Panc1 (cell line): ENCODE results near the gene RMC1. TPM values are rescaled to one million over a fixed set of nuclear protein-coding genes. Genes with fewer than 3 reads are reported as not detected.

Experiments
- ATAC-seq: fragments of 200-7000 bp; cut with Tn5 transposase; 2 replicates; pipeline ENCODE4 v1.9.1; 2020; ENCODE audit warnings: mild to moderate bottlenecking, moderate library complexity
- BruUV-seq: library from RNA; stranded (reverse); fragments of 400-500 nt; replicated peaks from 2 replicates; lab custom pipeline; 2021; lab: Mats Ljungman, UMichigan
- CTCF ChIA-PET: fragments of 300-600 bp; sonication (Branson Sonifier 250); formaldehyde crosslinking; loops from one replicate; lab custom pipeline; 2022; ENCODE audit warnings: antibody characterized with exemption; lab: Charles Lee
- POLR2A ChIA-PET: fragments of 300-600 bp; sonication (Branson Sonifier 250); formaldehyde crosslinking; loops from one replicate; lab custom pipeline; 2022; ENCODE audit warnings: antibody characterized with exemption; lab: Charles Lee
- DNase-seq: peaks from one replicate; pipeline ENCODE4 v3.0.0-alpha.2; 2010; ENCODE audit warnings: low read depth, low spot score
- H3K27ac ChIP-seq: 2 replicates; pipeline ENCODE4 v1.5.1; 2011; ENCODE audit warnings: mild to moderate bottlenecking, low read length, inconsistent platforms
- H3K27me3 ChIP-seq: fragments of 200-500 bp; sonication (Bioruptor generic); 2 replicates; pipeline ENCODE4 v1.6.0; 2014; ENCODE audit warnings: low read length, inconsistent platforms; ENCODE audit not compliant: control insufficient read depth, insufficient read depth
- H3K36me3 ChIP-seq: fragments of 200-500 bp; sonication (Bioruptor generic); 2 replicates; pipeline ENCODE4 v1.5.1; 2014; ENCODE audit warnings: inconsistent platforms, mild to moderate bottlenecking, low read length, moderate library complexity; ENCODE audit not compliant: control insufficient read depth, insufficient read depth
- H3K4me1 ChIP-seq: 2 replicates; pipeline ENCODE4 v1.5.1; 2011; ENCODE audit warnings: inconsistent platforms, mild to moderate bottlenecking, low read length, moderate library complexity; ENCODE audit not compliant: control insufficient read depth, insufficient read depth
- H3K4me3 ChIP-seq, 2 experiments: 2 replicates each; pipeline ENCODE4 v1.5.1; 2011 to 2012; ENCODE audit warnings: low read depth in 2 of 2, low read length in 2 of 2, mild to moderate bottlenecking in 2 of 2, inconsistent platforms in 1 of 2, moderate library complexity in 1 of 2
- H3K9me3 ChIP-seq: fragments of 200-500 bp; sonication (Bioruptor generic); 2 replicates; pipeline ENCODE4 v1.5.1; 2014; ENCODE audit warnings: low read depth, mild to moderate bottlenecking, inconsistent platforms, low read length, moderate library complexity; ENCODE audit not compliant: control insufficient read depth, insufficient read depth
- CTCF ChIP-seq: fragments of 450-650 bp; IDR thresholded peaks from 2 replicates; pipeline ENCODE4 v1.5.1; 2017; ENCODE audit warnings: mild to moderate bottlenecking
- POLR2AphosphoS5 ChIP-seq: IDR thresholded peaks from 2 replicates; pipeline ENCODE4 v1.6.1; 2012; ENCODE audit warnings: mild to moderate bottlenecking, low read depth, low read length, moderate library complexity
- REST ChIP-seq, 2 experiments: IDR thresholded peaks; 2 replicates each; pipeline ENCODE4 v1.6.1; 2011 to 2012; ENCODE audit warnings: low read depth in 2 of 2, control low read depth in 1 of 2, low read length in 1 of 2, mild to moderate bottlenecking in 1 of 2, moderate library complexity in 1 of 2; ENCODE audit not compliant: insufficient read depth in 1 of 2
- SIN3A ChIP-seq: IDR thresholded peaks from 2 replicates; pipeline ENCODE4 v1.6.1; 2012; ENCODE audit warnings: low read depth, mild to moderate bottlenecking, low read length, moderate library complexity, borderline replicate concordance; ENCODE audit not compliant: insufficient read depth
- TCF7L2 ChIP-seq: IDR thresholded peaks from 2 replicates; pipeline ENCODE4 v1.6.1; 2011; ENCODE audit warnings: mild to moderate bottlenecking, low read depth, low read length, inconsistent platforms
- in situ Hi-C: cut with HindIII; loops from 2 replicates; pipeline ENCODE4 v1.10.0; 2016; ENCODE audit warnings: low sequenced_read_pairs, low pct_unique_long_range_greater_than_20kb
- intact Hi-C: fragments of 100-400 bp; cut with micrococcal nuclease; formaldehyde crosslinking; loops from one replicate; pipeline ENCODE4 v1.10.0; 2022; ENCODE audit not compliant: unreplicated experiment
- total RNA-seq: library from RNA; stranded (reverse); gene quantifications from one replicate; pipeline ENCODE4 v1.2.1, GENCODE V29; 2021; ENCODE audit not compliant: unreplicated experiment

Gene RMC1
- total RNA-seq, 1 experiment from 2014 or later: 57.4 TPM

GRCh38 chr18:23534276-23534675 lies 31.0 kb downstream of the RMC1 start:
- H3K27ac ChIP-seq: no peak overlapping the region
- no peak for DNase-seq
- ChIA-PET POLR2A (no interaction called here), CTCF (no interaction called here)
- in situ Hi-C loops (no loop called here), intact Hi-C loops (no loop called here)
- H3K4me3 ChIP-seq: no peak overlapping the region
- H3K4me1 ChIP-seq: peaks cover 5% of the 10 kb centered on the region; the same call in 1 of the 2 replicates
- peaks cover 44% of the 10 kb centered on the region for H3K36me3 ChIP-seq
- no peaks in the 10 kb centered on the region for H3K27me3 ChIP-seq
- no TSS peak for BruUV-seq
- ATAC-seq: no peak
- no peak for TF ChIP-seq REST (IDR thresholded peaks at IDR 0.05; ENCODE audit: insufficient read depth in 1 of 2, low read depth in 2 of 2, low read length in 1 of 2)
- no peak for TF ChIP-seq SIN3A
- no peak for TF ChIP-seq CTCF
- no peak for TF ChIP-seq TCF7L2
- TF ChIP-seq POLR2AphosphoS5: no peak
- H3K9me3 ChIP-seq: no peaks in the 10 kb centered on the region

DNA sequence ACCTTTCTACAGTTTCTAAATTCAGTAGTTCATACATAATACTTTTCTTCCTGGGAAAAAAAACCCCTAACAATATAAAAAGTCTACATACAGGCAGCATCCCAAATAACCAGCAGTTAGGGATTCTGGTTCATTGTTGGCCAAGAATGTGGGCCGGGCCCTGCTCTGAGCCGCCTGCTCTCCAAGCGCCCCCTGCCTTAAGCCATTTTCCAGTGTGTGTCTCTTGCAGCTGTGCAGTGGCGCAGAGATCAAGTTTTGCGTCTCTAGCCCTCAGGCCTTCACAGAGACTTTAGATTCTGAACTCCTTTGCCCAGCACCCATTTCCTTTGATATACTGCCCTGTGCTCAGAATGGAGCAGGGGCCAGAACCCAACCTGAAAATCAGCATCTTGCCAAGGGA lies 32.9 kb downstream of the RMC1 start:
- POLR2A ChIA-PET: no interaction called here
- intact Hi-C loops: no loop called here

More for the DNA sequence above, 32.9 kb downstream of the RMC1 start:
- Histone ChIP-seq H3K4me1 (no peaks in the 10 kb centered on the region), H3K4me3 (no peak overlapping the region), H3K9me3 (no peaks in the 10 kb centered on the region), H3K36me3 (peaks cover 45% of the 10 kb centered on the region), H3K27ac (no peak overlapping the region), H3K27me3 (no peaks in the 10 kb centered on the region)
- no TSS peak for BruUV-seq
- CTCF ChIA-PET: no interaction called here
- ATAC-seq: no peak
- TF ChIP-seq POLR2AphosphoS5 (no peak), SIN3A (no peak), TCF7L2 (no peak), CTCF (no peak), REST (IDR thresholded peaks at IDR 0.05; ENCODE audit: insufficient read depth in 1 of 2, low read depth in 2 of 2, low read length in 1 of 2) (no peak)
- in situ Hi-C loops: no loop called here
- no peak for DNase-seq
